ELR (cell line): ENCODE results near the gene CHST9.
"Not testable (repeated sequence)": the region's sequence is repeated elsewhere in the genome, so short reads cannot be mapped to it uniquely, and the experiment has no call there.

Experiments
- DNase-seq: peaks from one replicate; pipeline ENCODE4 v3.0.0-alpha.2; 2015; ENCODE audit warnings: low read depth

CHST9 gene

GRCh38 chr18:27094621-27095020, 90.5 kb downstream of the CHST9 start:
- DNase-seq = no peak

GRCh38 chr18:27093290-27093689, 91.8 kb downstream of the CHST9 start:
- DNase-seq = not testable (repeated sequence)

- no peak for DNase-seq
These were observed 103.4 kb downstream of the CHST9 start for GRCh38 chr18:27081701-27082100.

GRCh38 chr18:27075828-27076227, 109.3 kb downstream of the CHST9 start:
- no peak for DNase-seq

- no peak for DNase-seq
These were observed 111.7 kb downstream of the CHST9 start for GRCh38 chr18:27073404-27073830.

GRCh38 chr18:27064673-27065072, 120.4 kb downstream of the CHST9 start:
- DNase-seq = no peak

GRCh38 chr18:27062802-27063201, 122.3 kb downstream of the CHST9 start:
- DNase-seq = no peak

- no peak for DNase-seq
These were observed 123.5 kb downstream of the CHST9 start for GRCh38 chr18:27061488-27062095.

- no peak for DNase-seq
These were observed 127.4 kb downstream of the CHST9 start for GRCh38 chr18:27057519-27058234.

GRCh38 chr18:27054926-27055325, 130.2 kb downstream of the CHST9 start:
- DNase-seq = no peak

- no peak for DNase-seq
These were observed 135.1 kb downstream of the CHST9 start for GRCh38 chr18:27049969-27050368.

- DNase-seq = no peak
These were observed 139.8 kb downstream of the CHST9 start for GRCh38 chr18:27045342-27045741.

GRCh38 chr18:27042177-27042576, 142.9 kb downstream of the CHST9 start:
- no peak for DNase-seq

- DNase-seq = no peak
These were observed 144.3 kb downstream of the CHST9 start for GRCh38 chr18:27040796-27041195.

GRCh38 chr18:27033722-27034121, 151.4 kb downstream of the CHST9 start:
- DNase-seq = no peak

- DNase-seq = no peak
These were observed 154.7 kb downstream of the CHST9 start for GRCh38 chr18:27030421-27030820.

GRCh38 chr18:27022477-27022876, 162.6 kb downstream of the CHST9 start:
- DNase-seq = no peak

GRCh38 chr18:27017901-27018500, 167.1 kb downstream of the CHST9 start:
- peak; percentile 3 for DNase-seq

GRCh38 chr18:27014841-27015240, 170.3 kb downstream of the CHST9 start:
- no peak for DNase-seq

- no peak for DNase-seq
These were observed 174.3 kb downstream of the CHST9 start for GRCh38 chr18:27010784-27011183.

- DNase-seq = no peak
These were observed 175.8 kb downstream of the CHST9 start for GRCh38 chr18:27009293-27009692.

GRCh38 chr18:27008575-27008974, 176.5 kb downstream of the CHST9 start:
- no peak for DNase-seq

GRCh38 chr18:27007880-27008279, 177.2 kb downstream of the CHST9 start:
- no peak for DNase-seq
